HCT116 (cell line): ENCODE results near the gene USP32.
A peak's percentile ranks its signal among the peaks of the same experiment; 100 is the strongest.

Source experiments
- CEBPB ChIP-seq: IDR thresholded peaks from 2 replicates; pipeline ENCODE4 v1.6.1; 2012; ENCODE audit warnings: low read depth
- CTCF ChIP-seq, 3 experiments: fragments of 200-600 bp in 1 of 3; sonication (generic) in 1 of 3; IDR thresholded peaks in 2 of 3; conservative IDR thresholded peaks in 1 of 3; 2 replicates each; pipeline ENCODE4 v1.5.1; 2012 to 2017; ENCODE audit warnings: low read depth in 2 of 3, low read length in 2 of 3, antibody characterized with exemption in 1 of 3, borderline replicate concordance in 1 of 3, control low read depth in 1 of 3, mild to moderate bottlenecking in 1 of 3, mixed read lengths in 1 of 3, mixed run types in 1 of 3, moderate library complexity in 1 of 3; ENCODE audit not compliant: insufficient read depth in 1 of 3
- ELF1 ChIP-seq: IDR thresholded peaks from 2 replicates; pipeline ENCODE4 v1.6.1; 2012; ENCODE audit warnings: low read depth, borderline replicate concordance
- EZH2 ChIP-seq: fragments of 200-600 bp; sonication (generic); IDR thresholded peaks from 2 replicates; pipeline ENCODE4 v1.6.1; 2017; ENCODE audit warnings: antibody characterized with exemption, mixed run types
- FOSL1 ChIP-seq: IDR thresholded peaks from 2 replicates; pipeline ENCODE4 v1.6.1; 2012; ENCODE audit warnings: low read depth
- JUND ChIP-seq: IDR thresholded peaks from 2 replicates; pipeline ENCODE4 v1.6.1; 2012
- MAX ChIP-seq: IDR thresholded peaks from 2 replicates; pipeline ENCODE4 v1.6.1; 2012
- POLR2A ChIP-seq: IDR thresholded peaks from 2 replicates; pipeline ENCODE4 v1.7.0; 2011; ENCODE audit warnings: borderline replicate concordance; ENCODE audit not compliant: insufficient read depth, insufficient read length; ENCODE audit errors: extremely low read depth
- POLR2AphosphoS5 ChIP-seq: IDR thresholded peaks from 2 replicates; pipeline ENCODE4 v1.6.1; 2011; ENCODE audit warnings: mild to moderate bottlenecking, low read depth, low read length, moderate library complexity
- RAD21 ChIP-seq: IDR thresholded peaks from 2 replicates; pipeline ENCODE4 v1.6.1; 2012; ENCODE audit warnings: low read depth, mild to moderate bottlenecking
- REST ChIP-seq: IDR thresholded peaks from 2 replicates; pipeline ENCODE4 v1.6.1; 2012; ENCODE audit warnings: low read depth
- SRF ChIP-seq: IDR thresholded peaks from 2 replicates; pipeline ENCODE4 v1.6.1; 2012; ENCODE audit warnings: low read depth
- YY1 ChIP-seq: IDR thresholded peaks from 2 replicates; pipeline ENCODE4 v1.6.1; 2011; ENCODE audit warnings: low read length, low read depth, moderate library complexity, mild to moderate bottlenecking; ENCODE audit not compliant: insufficient replicate concordance; ENCODE audit errors: extremely low read depth
- ZBTB33 ChIP-seq: IDR thresholded peaks from 2 replicates; pipeline ENCODE4 v1.6.1; 2011; ENCODE audit warnings: mild to moderate bottlenecking, low read length, moderate library complexity; ENCODE audit not compliant: insufficient replicate concordance; ENCODE audit errors: extremely low read depth

- TF ChIP-seq MAX (no peak), ELF1 (no peak), POLR2AphosphoS5 (no peak), JUND (no peak), EZH2 (no peak), CTCF (IDR thresholded peaks at IDR 0.05 in 2 of 3, conservative IDR thresholded peaks at IDR 0.05 in 1 of 3; ENCODE audit: borderline replicate concordance in 1 of 3, insufficient read depth in 1 of 3, low read depth in 2 of 3, low read length in 2 of 3) (peak in 2 of 3 experiments; percentile 42 to 55; a peak in 3 of 6 replicates), FOSL1 (no peak), RAD21 (no peak), POLR2A (no peak), CEBPB (no peak), ZBTB33 (no peak), REST (peak; percentile 98), SRF (no peak), YY1 (no peak)
Measured at GRCh38 chr17:60139438-60140285, 252.3 kb downstream of the USP32 start.
